GM08714 (cell line): ENCODE results near the gene CALHM5.

Experiments used
- H3K4me3 ChIP-seq: fragments of 200-500 bp; sonication (Bioruptor generic); 2 replicates; pipeline ENCODE4 v1.5.1; 2014; ENCODE audit warnings: mild to moderate bottlenecking, low read length, inconsistent platforms
- ZNF274 ChIP-seq: IDR thresholded peaks from 2 replicates; pipeline ENCODE4 v1.6.1; 2012; ENCODE audit warnings: mild to moderate bottlenecking, low read depth, low read length

Gene CALHM5

DNA sequence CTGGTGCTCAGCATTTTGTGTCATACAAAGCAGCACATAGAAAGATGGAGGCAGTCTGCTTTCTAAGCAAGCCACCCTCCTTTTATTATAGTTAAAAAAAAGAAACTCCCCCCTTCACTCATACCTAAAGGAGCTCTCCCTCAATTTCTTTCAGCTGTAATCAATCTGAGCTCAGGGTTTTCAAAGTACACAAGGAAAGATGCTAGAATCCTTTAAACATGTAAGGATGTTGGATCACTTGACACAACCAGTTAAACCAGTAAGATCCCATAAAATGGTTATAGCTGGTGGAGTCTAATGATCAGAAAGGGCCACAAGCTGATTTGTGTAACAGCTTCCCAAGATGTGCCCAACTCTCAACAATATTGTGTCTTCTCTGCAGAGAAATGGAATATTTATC, 42.0 kb downstream of the CALHM5 start, which contains the start of gene CALHM4:
TSS of gene CALHM4 (plus strand) at position 301 of the 400 bp plus-strand sequence. CDS start at position 344, 43 bp downstream.
- no peak for TF ChIP-seq ZNF274
- no peak within 1 kb of the TSS for H3K4me3 ChIP-seq

DNA sequence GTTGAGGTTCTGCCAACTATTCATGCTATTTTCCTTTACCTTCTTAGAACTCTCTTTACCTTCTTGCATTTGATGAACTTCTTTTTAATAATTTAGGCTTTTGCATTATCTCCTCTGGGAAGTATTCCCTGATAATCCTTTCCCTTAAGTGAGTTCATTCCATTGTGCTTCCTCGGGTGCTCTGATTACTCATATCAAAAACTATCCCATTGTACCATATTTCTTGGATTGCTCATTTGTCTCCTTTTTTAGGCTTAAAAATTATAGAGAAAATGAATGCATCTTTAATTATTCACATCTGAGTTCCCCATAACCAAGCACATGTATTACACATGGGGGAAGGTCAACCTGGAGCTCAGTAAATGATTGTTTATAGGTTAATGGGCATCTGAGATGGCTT, 44.6 kb downstream of the CALHM5 start:
- TF ChIP-seq ZNF274: no peak
- no peak overlapping the region for H3K4me3 ChIP-seq

DNA sequence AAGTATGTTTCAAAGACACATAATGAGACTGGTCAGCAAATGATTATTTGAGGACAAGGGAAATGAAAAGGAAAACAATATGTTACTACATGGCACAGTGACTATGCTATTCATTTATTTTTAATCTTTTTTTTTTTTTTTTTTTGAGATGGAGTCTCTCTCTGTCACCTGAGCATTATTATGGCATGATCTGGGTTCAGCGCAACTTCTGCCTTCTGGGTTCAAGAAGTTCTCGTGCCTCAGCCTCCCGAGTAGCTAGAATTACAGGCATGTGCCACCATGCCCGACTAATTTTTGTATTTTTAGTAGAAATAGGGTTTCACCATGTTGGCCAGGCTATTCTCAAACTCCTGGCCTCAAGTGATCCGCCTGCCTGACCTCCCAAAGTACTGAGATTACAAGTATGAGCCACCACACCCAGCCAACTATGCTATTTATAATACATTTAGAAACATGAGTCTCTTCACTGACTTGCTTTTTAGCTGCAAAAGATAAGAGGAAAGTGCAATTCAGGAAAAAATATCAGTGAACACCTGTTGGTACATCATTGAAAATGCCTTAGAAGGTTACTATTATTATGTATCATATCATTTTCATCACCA, 45.5 kb downstream of the CALHM5 start:
- no peak overlapping the region for H3K4me3 ChIP-seq
- TF ChIP-seq ZNF274: no peak

DNA sequence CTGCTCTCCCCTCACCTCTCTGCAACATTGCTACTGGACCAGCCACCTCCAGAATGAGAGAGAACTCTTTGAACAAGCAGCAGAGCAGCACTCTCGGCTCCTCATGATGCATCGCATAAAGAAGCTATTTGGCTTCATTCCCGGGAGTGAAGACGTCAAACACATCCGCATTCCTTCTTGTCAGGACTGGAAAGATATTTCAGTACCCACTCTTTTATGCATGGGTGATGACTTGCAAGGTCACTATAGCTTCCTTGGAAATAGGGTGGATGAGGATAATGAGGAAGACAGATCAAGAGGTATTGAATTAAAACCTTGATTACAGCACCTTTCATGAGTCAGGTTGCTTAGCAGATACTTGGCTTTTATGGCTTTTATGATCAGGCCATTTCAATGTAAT, 46.5 kb downstream of the CALHM5 start:
- no peak for TF ChIP-seq ZNF274
- no peak overlapping the region for H3K4me3 ChIP-seq

DNA sequence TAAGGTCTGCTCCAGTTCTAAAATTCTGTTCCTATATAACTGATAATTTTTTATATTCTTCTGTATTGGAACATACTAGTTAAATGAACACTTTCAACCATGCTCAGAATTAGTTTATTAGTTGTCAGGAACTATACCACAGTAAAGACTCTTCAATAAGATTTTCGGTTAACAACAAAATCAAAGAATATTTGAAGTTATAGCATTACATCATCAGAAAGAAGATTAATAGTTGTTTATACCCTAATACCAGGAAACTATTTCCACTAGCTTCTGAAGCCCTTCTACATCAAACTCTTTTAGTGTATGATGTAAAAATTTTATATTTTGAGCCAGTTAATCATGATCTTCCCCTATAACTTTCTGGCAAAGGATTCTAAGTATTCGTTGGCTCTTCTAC, 48.7 kb downstream of the CALHM5 start:
- TF ChIP-seq ZNF274: no peak
- no peak overlapping the region for H3K4me3 ChIP-seq

DNA sequence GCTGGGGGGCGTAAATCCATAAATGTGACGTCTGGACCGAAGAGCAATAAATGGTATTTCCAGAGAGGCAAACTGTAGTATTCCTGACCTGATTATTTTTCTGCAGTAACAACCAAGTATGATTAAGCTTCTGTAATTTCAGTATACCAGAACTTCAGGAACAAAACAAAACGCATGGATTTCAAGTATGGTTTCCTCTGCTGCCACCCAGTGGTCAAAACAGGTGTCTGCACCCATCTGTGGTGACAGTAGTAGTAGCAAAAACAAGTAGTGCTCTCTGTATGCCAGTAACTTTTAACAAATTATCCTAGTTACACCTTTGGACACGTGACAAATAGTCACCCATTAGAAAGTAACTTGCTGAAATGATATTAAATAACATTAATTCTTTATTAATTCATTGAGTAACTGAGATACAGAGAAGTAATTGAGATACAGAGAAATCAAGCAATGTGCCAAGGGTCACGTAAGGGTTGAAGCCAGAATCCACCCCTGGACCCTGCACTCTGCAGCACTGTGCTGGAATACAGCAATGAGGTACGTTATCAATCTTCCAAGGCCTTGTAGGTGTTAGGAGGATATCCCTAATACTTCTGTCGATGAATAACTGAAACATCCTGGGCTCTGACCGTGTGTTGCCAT, 50.1 kb downstream of the CALHM5 start:
- H3K4me3 ChIP-seq: no peak overlapping the region
- TF ChIP-seq ZNF274: no peak

DNA sequence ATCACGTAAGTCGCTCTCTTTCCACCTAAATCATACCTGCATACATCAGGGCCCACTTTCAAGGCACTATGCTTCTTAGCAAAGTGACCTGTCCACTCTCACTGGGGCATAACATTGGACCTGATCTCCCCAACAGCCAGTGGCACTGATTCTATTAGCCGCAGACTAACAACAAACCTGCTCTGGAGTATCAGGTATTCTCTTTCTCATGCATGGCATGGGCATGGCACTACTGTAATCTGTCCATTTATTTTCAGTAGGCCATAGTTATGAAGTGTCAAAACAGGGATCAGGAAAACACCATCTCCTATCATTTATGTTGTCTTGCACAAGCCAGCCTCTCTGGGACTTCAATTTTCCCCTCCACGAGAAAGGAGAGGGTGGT, 50.6 kb downstream of the CALHM5 start:
- no peak for TF ChIP-seq ZNF274
- no peak overlapping the region for H3K4me3 ChIP-seq

DNA sequence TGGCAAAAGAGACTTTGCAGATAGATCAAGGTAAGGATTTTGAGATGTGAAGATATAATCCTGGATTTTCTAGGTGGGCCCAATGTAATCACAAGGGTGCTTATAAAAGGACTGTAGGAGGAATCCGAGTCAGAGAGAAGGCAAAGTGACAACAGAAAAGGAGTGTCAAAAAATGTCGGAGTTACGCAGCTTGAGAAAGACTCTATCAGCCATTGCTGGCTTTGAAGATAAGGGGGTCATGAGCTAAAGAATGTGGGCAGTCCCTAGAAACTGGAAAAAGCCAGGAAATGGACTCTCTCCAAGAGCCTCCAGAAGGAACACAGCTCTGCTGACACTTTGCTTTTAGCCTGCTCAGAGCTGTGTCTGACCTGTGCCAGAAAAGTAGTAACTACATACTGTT, 51.2 kb downstream of the CALHM5 start:
- H3K4me3 ChIP-seq: no peak overlapping the region
- TF ChIP-seq ZNF274: no peak

DNA sequence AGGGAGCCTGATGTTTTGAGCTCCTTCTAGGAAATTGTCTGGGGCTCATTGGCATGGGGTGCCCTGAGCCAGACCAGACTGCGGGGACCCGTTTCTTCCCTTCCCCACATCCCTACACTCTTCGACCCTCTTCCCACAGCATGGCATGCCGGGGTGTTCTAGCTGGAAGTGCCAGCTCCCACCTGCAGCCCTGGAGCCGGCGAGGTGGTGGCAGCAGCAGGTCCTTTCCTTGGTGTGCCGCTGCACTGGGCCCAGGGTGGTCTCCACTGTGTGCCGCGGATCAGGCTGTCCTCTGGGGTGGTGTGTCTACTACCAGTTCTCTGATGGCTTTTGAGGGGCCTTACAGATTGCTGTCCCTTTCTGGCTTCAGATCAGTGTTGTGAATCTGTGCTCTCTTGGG, 52.4 kb downstream of the CALHM5 start:
- no peak overlapping the region for H3K4me3 ChIP-seq
- no peak for TF ChIP-seq ZNF274

DNA sequence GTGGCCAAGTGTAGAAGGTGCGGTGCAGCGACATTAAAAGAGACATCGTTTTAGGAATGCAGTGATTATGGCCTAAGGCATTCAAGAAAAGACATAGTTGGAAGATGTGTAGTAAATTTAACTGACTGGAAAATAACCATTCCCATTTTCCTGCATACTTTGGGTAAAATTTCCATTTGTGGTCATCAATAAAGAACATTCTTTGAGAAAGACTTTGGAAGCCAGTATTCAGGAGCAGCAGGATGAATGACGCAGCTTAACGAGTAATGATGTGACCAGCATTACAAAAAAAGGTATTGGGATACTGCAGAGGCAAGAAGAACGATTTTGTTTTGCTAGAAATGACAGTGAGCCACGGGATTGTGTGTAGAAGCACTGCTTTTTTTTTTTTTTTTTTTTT, 52.9 kb downstream of the CALHM5 start:
- no peak overlapping the region for H3K4me3 ChIP-seq
- TF ChIP-seq ZNF274: no peak

DNA sequence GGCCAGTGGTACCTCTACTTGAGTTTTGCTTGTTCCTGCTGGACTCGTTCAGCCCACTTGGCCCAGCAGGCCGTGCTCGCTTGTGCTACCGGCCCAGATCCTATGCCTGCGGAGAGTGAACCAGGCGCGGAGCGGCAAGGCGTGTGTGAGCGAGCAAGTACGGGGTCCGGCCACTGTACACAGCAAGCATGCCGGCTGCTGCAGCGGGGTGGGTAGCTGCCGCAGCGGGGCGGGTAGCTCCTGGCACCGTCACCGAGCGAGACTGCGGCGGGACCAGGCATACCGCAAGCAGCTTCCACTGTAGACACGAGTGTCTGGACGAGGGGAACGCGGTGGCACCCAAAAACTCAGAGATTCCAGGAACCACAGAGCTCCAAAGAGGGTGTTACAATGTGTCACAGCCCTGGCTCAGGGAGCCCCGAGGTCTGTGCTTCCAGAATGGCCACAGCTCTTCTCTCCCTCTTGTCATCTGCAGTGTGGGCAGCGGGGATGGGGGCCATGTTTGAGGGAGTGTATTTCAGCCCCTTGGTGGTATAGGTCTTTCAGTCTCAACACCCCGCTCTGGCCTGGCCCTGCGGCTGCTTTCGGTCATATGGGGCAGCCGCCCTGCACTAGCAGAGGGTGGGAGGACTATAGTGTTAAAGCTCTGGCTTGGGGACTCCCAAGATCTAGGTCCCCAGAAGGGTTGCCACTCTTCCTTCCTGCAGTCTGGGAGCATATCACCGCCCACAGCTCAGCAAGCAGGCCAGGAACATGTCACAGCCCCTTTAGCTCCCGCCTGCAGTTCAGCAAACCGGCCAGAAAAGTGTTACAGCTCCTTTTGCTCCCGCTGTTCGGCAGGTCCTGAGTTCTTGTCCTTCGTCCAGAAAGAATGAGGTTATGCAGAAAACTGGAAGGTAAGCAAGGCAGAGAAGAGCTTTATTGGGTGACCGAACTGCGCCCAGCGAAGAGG, 53.8 kb downstream of the CALHM5 start:
- H3K4me3 ChIP-seq: no peak overlapping the region; the same call in 1 of the 2 replicates
- no peak for TF ChIP-seq ZNF274

DNA sequence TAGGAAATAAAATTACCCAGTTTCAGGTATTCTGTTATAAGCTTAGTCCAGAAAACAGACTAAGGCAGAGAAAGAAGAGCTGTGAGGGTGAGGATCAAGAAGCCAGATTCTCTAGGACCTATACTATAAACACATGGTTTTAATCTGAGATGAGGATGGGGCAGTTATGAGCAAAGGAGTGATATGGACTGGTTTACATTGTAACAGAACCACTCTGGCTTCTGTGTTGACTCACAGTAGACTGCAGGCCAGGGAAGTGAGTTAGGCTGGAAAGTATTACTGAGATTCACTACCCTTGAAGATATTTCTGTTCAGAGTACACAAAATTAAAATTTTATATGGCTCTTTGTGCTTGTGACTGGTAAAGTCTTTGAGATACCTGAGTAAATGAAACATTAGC, 56.7 kb downstream of the CALHM5 start:
- no peak for TF ChIP-seq ZNF274
- no peak overlapping the region for H3K4me3 ChIP-seq

DNA sequence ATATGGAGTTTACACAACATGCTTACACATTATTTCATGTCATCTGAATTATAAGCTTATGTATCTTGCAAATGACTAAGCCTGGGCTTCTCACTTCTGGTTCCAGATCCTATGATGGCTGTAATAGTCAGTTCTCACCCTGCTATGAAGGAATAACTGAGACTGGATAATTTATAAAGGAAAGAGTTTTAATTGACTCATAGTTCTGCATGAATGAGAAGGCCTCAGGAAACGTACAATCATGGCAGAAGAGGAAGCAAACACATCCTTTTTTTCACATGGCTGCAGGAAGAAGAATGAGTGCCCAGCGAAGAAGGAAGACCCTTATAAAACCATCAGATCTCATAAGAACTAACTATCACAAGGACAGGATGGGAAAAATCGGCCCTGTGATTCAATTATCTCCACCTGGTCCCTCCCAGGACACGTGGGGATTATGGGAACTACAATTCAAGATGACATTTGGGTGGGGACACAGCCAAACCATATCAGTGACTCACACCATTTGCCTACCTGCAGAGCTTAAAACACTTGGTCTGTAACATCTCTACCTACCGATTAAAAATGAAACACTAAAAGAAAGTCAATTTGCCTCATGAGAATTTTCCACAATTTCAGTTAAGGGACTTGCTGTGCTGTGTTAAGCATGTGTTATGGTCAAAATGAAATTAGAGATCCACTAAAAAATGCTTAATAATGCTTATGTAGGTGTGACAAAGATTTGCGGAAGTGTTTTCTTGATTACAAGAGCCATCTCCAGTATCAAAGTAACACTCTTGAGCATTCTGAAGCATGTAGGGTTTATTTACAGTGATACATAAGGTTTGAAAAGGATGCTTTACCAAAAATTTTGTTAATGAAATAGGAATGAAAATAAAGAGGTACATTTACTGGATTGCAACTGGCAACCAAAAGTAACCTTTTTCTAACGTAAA, 57.6 kb downstream of the CALHM5 start:
- TF ChIP-seq ZNF274: no peak
- no peak overlapping the region for H3K4me3 ChIP-seq
